ENCODE results near the gene ARID1A.
A peak's percentile ranks its signal among the peaks of the same experiment; 100 is the strongest.
"Not testable (repeated sequence)": the region's sequence is repeated elsewhere in the genome, so short reads cannot be mapped to it uniquely, and the experiment has no call there.

The ARID1A gene

DNA sequence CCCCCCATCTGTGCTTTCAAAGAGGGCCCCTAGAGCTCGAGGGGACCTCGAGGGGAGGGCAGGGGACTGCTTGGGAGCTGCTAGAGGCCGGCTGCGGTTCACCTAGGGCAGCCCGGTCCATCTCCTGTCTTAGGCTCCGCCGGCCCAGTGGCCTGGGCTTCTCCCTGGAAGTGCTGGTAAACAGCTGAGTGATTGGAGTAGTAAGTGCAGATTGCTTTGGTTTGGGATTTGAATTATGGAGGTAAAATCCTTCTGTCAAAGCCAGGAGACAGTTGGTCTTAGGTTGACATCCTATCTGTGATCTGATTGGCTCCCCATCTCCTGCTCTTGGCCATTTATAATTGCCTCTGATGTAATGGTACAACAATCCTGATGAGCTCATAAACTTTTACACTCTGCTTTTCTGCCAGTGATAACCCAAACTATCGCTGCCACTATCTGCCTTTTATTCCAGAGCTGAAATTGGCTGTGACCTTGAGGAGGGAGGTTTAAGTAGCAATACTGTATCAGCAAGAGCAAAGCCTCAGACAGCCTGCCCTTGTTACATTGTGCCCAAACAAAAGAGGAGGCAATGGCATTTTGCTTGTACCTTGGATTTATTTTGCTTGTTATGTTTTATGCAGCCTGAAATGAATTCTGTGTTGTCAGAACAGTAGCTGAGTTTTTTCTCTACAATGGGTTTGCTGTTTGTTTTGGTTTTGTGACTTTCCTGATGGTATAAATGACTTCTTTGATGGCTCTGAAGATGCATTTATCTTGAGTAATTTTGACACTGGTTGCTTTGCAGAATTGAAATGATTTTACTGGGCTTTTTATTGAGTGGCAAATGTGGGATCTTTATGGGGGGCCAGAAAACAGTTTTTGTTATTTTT is 2.4 kb downstream of the ARID1A start:
- DNase-seq (ENCODE audit: low spot score), result peak; percentile 94

DNA sequence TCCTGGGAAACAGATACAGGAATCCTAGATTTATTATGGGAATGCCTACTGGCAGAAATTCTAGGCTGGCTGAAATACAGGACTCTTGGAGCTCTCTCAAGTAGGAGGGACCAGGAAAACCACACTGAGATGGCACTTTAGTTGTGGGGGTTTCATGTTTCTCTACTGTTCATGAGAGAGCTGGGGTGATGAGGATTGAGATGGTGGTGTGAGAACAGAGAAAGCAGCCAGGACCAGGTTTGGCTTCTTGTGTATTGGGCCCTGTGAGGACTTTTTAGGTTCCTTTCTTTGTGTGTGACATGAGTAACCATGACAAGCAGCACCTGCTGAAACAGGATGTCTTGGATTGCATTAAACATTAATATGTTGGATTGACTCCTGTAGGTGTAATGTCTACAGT is 4.9 kb downstream of the ARID1A start:
- no peak for DNase-seq (ENCODE audit: low spot score)

DNA sequence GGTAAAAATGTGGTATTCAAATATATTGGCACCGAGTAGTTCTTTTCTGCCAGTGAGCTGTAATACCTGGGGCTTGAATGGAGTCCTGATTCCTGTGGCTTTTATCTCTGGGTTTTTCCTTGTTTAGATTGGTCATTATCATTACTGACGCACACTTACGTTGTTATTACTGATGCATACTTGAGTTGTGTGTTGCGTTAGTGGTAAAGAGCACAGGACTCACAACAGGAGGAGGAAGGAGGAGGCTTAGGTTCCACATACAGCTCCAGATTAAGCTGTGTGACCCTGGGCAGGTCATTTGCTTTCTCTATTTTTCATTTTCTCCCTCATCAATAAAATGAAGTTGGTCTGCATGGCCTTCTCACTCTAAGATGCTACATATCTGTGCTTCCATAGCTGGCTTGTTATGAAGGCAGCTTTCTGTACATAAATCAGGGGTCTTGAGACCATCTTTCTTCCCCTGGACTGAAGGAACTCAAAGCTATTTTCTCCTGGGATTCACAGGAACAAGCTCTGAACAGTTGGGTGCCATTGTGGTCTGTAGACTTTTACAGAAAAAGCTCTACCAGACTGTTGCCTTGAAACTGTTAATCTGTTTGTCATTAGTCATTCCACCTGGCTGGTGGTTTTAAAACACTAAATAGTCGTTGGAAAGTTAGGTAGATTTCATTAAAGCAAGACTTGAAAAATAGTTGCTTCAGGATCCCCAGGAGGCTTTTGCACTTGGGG is 5.6 kb downstream of the ARID1A start:
- DNase-seq (ENCODE audit: low spot score), result no peak

DNA sequence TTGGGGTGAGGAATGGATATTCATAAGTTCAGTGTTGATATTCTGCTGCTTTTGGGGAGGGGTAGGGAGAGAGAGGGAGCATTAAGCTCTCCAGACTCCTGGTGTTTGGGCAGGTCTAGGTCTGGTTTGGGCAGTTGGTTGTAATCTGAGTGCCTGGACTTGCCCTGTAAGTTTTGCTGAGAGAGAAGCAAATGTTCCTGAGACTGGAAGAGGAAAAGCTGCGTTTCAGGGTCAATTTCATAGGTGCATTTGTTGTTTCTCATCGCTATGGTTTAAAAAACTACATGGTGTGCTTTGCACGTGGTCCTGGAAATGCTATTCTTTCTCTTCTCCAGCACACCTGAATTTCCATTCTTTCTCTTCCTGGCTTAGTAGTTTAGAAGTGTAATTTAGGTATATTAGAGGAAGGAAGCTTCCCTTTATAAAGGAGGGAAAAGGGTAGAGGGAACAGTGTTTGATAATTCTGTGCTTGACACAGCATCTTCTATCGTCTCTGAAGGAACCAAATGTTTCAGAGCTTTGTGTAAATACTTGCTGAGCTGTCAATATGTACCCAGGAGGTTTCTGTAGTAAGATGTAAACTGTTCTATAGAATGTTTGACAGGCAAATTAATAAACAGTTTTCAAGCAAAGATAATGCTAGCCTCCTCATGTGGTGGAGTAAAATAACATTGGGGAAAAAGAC is 6.3 kb downstream of the ARID1A start:
- DNase-seq (ENCODE audit: low spot score), result no peak

DNA sequence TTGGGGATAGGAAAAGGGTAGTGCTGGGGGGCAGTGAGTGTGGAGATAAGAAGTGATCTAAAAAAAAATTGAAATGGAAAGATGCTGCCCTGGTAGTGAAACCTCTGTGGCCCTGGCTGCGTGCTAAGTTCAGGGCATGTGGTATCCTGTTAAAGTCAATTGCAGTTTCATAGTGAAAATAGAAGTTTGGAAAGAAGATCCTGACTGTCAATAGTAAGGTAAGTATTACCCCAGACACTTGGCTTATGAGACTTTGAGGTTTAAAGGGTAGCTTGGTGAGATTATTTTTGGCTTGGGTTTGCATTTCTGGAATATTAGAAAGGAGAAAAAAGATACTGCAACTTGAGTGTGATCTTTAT is 6.8 kb downstream of the ARID1A start:
- no peak for DNase-seq (ENCODE audit: low spot score)

DNA sequence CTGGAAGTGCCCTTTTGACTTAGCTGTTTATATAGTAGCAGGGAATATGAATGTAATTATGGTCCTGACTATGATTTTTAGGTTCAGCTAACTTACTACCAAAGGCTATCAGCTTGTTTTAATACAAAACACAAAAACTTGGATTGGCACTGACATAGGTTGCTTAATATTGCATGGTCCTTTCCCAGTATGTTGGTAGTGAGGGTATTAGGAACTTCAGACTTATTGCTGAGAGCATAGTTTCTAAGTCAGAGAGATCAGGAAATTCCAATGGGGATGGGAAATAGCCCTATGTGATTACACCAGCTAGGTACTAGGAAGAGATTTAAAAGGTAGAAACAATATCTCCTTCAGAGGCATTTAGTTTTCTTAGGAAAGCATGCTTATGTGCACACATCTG is 7.7 kb downstream of the ARID1A start:
- no peak for DNase-seq (ENCODE audit: low spot score)

DNA sequence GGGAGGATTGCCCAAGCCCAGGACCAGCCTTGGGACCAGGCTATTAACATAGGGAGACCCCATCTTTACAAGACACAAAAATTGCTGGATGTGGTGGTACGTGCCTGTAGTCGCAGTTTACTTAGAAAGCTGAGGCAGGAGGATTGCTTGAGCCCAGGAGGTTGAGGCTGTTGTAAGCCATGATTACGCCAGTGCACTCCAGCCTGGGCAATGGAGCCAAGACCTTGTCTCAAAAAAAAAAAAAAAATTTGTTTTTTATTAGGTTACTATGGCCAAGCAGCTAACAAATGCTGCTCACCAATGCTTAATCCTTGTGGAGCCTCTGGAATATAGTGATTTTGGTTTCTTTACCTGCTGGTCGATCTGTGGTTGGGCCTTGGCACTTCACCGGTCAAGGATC is 8.8 kb downstream of the ARID1A start:
- DNase-seq (ENCODE audit: low spot score), result no peak

DNA sequence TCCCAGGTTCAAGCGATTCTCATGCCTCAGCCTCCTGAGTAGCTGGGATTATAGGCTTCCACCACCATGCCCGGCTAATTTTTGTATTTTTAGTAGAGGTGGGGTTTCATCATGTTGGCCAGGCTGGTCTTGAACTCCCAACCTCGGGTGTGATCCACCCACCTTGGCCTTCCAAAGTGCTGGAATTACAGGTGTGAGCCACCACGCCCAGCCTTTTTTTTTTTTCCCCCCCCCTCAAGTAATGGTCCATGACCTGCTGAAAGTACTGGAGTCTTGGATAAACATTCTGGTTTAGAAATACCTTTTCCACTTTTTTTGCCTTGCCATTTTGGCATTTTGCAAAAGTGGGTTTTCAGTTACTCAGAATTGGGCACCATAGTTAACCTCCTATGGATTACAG is 9.4 kb downstream of the ARID1A start:
- DNase-seq (ENCODE audit: low spot score), result not testable (repeated sequence)

DNA sequence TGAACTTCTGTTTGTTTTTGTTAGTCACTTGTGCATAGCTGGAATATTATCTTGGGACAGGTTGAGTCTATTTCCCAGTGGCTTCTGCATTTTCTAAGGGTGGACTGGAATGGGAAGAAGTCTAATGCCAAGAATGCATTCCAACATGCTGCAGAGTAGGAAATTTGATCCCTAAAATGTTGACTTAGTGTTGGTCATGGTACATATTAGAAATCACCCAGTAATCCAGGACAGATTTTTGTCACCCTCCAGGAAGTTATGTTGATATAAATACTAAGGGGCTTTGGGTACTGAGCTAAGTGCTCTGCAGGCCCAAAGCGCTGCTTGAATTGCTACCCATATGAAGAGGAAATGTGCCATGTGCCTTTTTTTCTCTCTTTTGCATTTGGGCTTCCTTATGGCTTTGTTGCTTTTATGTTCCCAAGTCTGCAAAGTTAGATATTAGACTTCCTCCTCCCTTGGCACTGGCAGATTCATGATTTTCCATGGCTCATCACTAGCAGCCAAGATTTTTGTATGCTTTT is 10.0 kb downstream of the ARID1A start:
- DNase-seq (ENCODE audit: low spot score), result no peak

DNA sequence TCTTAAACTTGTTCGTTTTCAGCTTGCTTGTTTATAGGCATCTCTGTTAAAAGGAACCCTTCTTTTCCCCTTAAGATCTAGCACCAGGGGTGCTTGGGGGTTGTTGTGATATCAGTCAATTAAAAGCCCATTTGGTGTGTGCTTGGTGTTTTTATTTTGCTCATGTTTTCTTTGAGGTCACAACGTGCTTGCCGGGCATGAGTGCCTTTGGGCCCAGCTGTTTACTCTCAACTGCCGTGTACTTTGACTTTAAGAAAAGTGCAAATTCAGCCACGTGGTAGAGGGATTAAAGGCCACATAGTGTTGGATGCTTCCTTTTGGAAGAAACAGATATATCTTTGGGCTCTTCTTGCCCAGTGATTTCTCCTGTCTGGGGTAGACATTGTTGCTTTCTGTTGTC is 10.5 kb downstream of the ARID1A start:
- DNase-seq (ENCODE audit: low spot score), result no peak

DNA sequence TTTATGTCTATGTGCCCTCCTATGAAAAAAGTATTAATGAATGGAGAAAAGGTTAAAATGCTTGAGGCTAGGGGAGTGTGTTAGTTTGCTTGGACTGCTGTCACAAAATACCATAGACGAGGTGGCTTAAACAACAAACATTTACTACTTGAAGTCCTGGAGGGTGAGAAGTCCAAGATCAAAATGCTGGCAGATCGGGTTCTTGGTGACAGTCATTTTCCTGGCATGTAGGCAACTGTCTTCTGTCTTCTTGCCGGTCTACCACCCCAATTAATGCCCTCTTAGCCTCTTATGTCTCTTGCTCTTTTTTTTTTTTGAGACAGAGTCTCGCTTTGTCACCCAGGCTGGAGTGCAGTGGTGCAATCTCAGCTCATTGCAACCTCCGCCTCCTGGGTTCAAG is 15.0 kb downstream of the ARID1A start:
- no peak for DNase-seq (ENCODE audit: low spot score)

DNA sequence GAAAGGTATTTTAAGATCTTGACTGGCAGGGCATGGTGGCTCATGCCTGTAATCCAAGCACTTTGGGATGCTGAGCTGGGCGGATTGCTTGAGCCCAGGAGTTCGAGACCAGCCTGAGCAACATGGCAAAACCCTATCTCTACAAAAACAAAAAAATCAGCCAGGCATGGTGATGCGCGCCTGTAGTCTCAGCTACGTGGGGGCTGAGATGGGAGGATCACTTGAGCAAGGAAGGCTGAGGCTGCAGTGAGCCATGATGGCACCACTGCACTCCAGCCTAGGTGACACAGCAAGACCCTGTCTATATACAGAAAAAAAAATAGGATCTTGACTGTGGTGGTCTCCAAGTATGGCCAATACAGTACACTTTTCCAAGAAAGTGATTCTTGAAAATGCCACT is 16.0 kb downstream of the ARID1A start:
- DNase-seq (ENCODE audit: low spot score), result no peak

DNA sequence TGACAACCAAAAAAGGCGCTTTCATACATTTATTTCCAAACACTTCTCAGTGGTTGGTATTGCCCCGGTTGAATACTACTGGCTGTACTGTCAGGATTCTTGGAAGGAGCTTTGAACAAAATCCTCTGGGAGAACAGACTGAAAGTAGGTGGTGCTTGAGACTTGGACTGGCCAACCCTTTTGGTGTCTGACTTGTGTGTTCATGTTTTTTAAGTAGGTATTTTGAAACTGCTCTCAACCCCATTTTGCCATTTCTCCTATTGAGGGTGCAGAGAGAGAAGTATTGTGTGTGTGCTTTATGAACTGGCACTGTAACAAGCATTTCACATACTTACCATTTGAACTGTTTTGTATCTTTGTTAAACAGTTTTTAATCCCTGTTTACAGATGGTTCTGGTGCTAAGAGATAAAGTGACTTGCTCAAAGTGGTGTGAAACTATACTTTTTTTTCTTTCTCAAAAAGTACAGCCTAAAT is 21.2 kb downstream of the ARID1A start:
- DNase-seq (ENCODE audit: low spot score), result no peak

DNA sequence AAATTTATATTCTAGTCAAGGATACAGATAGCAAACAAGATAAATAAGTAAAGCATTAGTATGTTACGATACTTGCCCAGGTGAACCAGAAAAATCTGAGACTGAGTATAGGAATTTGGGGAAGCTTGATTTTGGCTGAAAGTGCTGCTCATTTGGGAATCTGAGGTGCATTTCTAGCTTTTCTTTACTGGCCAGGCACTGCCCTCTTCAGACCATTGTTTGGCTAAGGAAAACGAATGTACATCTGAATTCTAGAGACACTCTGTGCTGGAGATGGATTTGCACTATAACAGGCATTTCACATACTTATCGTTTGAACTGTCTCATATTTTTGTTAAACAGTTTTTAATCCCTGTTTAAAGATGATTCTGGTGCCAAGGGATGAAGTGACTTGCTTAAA is 23.4 kb downstream of the ARID1A start:
- no peak for DNase-seq (ENCODE audit: low spot score)

DNA sequence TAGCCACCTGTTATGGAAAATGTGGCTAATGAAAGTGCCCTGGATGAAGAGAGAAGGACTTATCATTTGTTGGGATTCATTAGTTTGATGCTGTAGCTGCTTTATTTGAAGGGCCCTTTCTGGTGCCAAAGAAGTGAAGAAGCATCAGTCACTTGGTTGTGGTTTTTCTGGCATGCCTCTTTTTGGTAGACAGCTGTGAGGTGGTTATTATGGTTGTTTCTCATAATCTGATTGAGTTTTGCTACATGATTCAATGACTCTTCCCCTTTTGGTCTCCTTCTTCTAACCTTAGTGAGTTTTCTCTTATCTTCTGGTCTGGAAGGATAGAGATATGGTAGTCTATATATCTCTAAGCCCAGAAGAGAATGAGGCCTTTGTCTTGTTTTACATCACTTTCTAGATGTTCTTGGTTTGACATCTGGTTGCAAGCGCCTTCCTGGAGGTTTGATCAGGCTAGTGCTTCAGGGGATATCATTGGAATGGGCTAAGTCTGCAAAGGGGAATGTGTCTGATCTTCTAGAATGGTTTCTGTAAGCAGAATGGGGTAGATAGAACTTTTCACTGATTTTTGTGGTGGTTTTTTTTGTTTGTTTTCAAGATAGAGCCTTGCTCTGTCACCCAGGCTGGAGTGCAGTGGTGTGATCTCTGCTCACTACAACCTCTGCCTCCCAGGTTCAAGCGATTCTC is 26.0 kb downstream of the ARID1A start:
- DNase-seq (ENCODE audit: low spot score), result no peak

DNA sequence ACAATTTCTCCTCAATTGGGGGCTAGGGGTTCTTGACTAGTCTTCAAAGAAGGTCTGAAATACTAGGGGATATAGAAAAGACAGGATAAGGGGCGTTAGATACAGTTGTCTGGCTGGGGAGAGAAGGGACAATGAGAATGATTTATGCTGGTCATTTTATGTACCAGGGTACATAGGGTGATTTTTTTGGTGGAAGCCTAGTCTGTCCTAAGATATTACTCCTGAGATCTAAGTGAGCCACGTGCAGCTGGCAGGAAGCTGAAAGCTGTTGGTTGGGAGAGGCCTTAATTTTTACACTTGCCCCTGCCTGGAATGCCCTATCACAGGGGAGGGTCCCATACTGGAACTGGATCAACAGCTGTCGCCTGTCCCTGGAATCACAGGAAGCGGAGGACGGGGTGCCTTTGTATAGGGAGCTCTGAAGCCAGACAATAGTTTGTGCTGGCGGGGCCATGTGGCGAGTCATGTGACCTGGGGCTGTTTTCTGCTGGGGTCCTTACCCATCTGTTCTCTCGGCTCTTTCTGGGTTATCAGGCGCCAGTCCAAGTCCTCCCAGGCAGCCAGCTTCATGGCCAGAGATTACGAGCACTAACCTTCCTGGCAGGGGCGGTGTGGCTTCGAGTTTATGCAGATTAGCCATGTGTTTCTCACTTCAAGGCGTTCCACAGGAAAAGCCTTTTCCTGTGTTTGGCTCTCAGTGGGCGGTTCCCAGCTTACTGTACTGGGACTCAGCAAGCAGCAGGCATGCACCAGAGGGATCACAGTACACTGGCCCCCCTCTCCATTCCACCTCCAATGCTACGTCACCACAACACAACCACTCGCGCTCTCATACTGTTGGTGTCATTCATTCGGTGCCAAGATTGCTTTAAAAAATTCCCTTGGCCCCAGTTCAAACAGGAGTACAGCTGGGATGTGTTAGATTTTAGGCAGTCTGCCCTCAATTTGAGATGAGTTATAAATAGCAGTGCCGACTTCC is 27.5 kb downstream of the ARID1A start:
- DNase-seq (ENCODE audit: low spot score), result peak; percentile 63

DNA sequence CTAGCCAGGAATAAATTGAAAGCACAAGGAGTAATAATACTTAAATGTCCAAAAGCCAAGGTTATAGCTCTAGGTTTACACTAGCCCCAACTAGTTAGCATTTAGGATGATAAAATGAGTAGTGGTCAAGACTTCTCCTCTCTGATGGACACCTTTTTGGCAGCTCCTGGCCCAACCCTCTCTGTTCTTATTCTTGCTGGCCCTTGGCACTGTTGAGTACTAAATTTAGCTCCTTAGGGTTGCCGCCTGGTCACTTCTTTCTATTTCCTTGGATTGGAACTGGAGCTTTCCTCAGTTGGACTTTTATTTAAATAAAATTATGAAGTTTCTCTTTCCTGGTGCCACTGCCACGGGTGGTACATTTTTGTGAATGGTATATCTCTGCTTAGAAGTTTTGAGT is 28.3 kb downstream of the ARID1A start:
- peak; percentile 17 for DNase-seq (ENCODE audit: low spot score)

DNA sequence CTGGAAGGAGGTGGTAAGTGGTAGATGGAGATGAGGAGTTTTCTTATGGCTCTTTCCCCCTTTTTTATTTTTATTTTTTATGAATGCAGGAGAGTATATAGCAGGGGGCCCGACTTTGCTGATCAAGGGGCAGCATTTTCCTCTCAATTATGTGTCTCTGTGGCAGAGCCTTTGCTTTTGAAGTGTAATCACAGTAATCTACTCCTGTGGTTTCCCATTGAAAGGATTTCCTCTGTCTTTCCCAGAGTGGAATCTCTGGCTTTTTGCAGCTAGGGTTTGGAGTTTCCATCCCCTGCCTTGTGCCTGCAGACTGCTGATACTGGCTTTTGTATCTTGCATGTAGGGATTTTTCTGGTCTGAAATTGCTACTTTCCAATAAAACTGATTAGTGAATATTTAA is 29.1 kb downstream of the ARID1A start:
- DNase-seq (ENCODE audit: low spot score), result no peak

DNA sequence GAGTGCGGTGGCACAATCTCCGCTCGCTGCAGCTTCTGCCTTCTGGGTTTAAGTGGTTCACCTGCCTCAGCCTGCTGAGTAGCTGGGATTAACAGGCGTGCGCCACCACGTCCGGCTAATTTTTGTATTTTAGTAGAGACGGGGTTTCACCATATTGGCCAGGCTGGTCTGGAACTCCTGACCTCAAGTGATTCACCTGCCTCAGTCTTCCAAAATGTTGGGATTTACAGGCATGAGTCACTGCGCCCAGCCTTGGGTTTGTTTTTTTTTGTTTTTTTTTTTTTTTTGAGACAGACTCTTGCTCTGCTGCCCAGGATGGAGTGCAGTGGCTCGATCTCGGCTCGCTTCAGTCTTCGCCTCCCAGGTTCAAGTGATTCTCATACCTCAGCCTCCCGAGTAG is 30.1 kb downstream of the ARID1A start:
- DNase-seq (ENCODE audit: low spot score), result not testable (repeated sequence)

DNA sequence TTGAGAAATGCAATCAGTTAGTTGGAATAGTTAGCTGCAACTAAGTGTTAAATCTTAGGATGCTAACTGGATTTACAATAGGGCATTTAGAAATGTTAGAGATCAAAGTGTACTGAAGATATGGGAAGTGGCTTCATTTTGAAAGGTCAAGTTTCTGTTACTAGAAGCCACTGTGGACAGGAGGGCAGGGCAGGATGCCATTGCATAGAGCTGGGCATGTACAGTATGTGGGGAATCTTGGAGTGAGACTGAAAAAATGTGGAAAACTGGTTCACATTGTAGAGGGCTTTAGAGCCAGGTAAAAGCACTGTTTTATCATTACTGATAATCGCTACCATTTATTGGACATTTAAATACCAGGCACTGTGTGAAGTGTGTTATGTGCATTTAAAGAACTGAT is 31.0 kb downstream of the ARID1A start:
- no peak for DNase-seq (ENCODE audit: low spot score)

DNA sequence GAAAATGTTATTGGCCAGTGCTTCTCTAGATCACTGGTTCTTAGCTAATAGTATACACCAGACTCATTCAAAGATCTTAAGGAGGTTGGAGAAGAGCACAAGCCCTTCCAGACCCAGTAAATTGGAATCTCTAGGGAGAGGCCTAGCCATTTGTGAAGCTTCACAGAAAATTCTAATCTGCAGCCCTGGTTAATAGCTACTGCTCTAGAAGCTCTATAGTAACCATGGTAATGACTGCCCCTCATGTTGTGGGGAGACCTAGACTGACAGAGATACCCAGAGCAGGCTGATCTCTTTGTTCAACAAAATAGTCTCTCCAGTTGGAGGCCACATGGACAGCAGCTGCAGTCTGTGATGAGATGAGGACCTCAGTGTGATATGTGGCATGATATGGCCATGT is 31.7 kb downstream of the ARID1A start:
- no peak for DNase-seq (ENCODE audit: low spot score)

All from pons (tissue), 1 donor.